GM19438 (cell line): ENCODE results near the gene EFS.

Experiments
- ATAC-seq: cut with Tn5 transposase; IDR thresholded peaks from one replicate; pipeline ENCODE4 v1.9.1; 2021; ENCODE audit warnings: low read depth; ENCODE audit not compliant: unreplicated experiment

Gene EFS

DNA sequence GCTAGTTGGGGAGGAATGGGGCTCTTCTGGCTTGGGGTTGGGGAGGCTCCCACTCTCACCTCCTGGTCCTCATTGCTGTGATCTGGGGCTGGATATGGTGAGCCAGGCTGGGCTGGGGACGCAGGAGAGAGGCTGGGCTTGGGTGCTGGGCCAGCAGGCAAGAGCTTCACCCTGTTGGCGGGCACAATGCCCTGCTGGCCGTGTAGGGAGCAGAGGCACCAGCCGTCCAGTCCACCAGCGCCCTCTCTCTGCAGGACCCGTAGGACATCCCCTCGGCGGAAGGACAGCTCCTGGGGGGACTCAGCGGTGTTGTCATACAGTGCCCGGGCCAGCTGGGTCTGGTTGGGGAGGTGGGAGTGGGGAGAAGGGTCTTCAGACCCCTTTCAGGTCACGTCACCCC is 4.5 kb downstream of the EFS start:
- ATAC-seq: no peak

DNA sequence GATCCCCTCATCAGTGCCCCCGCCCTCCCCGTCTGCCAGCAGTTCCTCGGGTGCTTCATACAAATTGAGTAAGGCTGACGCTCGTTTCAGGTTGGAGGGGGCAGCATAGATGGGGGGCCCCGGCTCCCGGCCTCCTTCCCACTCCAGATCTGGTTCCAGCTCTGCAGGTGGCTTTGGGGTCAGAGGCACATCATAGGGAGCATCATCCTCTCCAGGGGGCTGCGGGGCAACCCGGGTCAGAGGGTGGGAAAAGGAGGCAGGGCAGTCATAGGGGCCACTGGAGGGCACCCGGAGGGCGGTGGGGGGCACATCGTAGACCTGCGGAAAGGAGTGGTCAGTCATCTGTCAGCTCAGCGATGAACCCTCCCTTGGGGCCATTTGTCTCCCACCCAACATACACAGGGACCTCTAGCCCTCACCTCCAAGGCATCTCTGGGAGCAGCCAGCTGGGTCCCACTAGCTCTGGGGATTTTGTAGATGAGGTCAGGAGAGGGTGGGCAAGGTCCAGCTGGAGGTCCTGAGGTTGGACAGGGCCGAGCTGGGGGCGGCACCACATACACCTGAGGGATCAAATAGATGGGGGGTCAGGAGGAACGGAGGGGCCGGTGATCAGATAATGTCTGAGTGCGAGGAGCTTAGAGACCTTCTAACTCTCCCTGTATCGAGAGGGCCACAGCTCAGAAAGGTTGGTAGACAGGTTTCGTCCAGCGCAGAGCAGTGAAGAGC is 5.1 kb downstream of the EFS start:
- no peak for ATAC-seq

DNA sequence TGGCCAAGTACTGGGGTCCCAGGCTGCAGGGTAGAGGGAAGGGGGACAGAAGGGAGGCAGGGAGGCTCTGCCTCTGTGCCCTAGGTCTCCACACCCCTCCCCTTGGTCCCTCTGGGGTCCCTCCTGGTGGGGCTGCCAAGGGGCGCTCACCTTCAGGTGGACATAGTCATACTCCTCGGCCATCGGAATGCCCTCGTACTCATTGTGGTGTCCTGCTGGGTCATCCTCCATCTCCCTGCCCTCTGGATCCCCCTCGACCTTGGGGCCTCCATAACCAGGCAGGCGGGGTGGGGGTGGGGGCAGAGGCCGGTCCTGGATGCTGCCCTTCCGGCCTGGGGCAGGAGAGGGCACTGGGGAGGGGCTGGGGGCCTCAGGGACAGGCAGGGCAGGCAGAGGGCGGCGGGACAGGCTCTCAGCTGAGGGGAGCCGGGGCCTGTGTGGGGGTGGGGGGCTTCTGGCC is 5.8 kb downstream of the EFS start:
- no peak for ATAC-seq

- no peak for ATAC-seq
These were observed 6.3 kb downstream of the EFS start for GRCh38 chr14:23358553-23359166.

GRCh38 chr14:23358042-23358441 is 6.9 kb downstream of the EFS start:
- ATAC-seq: no peak

DNA sequence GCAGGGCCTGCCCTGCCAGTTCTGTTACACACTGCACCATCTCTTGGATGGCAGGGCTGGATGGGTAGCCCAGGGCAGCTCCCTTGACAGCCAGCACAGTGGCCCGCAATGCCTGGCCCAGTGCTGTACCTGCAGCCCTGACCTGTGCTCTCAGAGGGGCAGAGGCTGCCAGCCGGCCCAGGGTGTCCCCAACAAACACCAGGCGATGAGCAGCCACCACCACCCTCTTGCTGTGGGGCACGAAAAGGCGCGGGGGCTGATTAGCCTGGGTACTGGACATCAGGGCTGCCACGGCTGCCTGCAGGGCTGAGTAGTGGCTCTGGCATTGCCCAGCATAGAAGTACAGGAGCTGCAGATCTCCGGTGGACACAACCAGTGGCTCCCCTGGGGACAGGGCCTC is 7.7 kb downstream of the EFS start:
- no peak for ATAC-seq

- ATAC-seq: no peak
These were observed 8.3 kb downstream of the EFS start for GRCh38 chr14:23356662-23357061.

DNA sequence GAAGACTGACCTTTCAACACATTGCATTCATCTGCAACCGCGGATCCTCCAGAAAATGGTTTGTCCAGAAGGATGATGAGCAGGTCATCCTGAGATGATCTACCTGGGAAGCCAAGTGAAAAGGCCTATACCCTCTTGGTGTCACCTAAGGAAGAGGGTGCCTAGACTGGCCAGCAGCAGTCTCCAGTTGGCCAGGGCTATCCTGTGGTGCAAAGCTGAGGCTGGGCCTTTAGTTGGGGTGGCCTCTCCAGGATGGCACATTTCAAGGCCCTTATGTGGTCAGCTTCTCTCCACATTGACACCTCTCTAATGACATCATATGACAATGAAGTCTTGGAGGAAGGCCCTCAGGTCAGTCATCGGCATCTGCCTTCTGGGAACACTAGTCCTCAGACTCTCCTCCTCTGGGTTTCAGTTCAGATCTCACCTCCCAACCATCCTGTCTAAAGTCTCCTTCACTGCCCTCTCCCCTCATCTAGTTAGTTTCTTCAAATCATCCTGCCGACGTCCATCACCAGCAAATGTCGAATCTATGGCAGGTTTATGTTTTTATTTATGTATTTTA is 9.0 kb downstream of the EFS start:
- no peak for ATAC-seq

GRCh38 chr14:23354990-23355389 is 10.0 kb downstream of the EFS start:
- ATAC-seq: no peak

DNA sequence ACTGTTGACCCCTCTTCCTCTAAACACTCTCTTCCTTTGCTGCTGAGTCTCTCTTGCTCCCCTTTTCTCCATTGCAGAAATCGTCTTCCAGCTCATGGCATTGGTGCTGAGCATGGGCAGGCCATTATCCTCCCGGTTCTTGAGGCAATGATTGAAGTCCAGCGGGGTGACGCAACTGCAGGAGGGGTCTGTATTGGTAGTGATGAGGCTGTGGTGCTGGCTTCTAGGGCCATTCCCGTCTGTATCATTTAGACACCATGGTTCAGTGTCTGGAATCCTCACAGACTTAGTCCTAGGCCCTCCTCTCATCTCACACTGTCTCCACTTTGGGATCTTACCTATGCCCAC is 11.6 kb downstream of the EFS start:
- ATAC-seq: no peak

DNA sequence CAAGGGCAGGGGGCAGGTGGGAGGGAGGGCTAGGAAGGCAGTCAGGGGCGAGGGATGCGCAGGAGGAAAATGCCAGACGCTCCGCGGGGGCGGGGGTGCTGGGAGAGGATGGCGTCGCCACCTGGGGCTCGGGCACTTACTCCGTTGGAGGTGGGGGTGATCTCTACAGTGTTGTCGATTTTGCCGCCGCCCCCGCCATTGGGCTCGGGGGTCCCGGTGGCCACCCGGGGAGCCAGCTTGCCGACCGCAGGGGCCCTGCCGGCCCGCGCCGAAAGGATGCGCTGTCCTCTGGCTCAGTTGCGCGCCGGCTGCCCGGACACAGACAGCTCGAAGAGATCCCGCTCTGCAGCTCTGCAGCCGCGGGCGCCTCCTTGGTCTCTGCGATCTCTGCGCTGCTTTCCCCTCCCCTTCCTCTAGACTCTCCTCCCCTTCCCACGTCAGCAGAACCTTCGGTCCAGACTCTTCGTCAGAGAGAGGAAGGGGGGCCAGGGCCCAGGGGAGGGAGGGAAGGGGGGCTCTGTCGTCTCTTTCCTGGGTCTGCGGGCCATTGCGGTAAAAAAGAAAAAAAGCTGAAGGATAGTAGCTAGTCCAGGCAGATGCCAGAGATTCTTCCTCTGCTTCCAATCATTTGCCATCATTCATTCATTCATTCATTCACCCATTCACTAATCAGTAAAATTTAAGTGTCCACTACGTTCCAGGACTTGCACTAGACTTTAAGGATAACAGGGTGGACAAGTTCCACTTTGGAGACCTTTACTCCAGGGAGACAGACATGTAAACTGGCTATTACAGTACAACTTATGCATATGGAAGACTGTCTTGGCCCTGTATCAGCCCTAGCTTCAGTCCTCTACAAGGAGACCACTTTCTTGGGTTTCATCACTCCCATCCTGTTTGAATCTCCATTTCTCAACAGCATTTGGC is 12.2 kb downstream of the EFS start, which contains the start of gene SLC22A17:
TSS of gene SLC22A17 (minus strand) at position 382 of the 927 bp plus-strand sequence.
- no peak for ATAC-seq

DNA sequence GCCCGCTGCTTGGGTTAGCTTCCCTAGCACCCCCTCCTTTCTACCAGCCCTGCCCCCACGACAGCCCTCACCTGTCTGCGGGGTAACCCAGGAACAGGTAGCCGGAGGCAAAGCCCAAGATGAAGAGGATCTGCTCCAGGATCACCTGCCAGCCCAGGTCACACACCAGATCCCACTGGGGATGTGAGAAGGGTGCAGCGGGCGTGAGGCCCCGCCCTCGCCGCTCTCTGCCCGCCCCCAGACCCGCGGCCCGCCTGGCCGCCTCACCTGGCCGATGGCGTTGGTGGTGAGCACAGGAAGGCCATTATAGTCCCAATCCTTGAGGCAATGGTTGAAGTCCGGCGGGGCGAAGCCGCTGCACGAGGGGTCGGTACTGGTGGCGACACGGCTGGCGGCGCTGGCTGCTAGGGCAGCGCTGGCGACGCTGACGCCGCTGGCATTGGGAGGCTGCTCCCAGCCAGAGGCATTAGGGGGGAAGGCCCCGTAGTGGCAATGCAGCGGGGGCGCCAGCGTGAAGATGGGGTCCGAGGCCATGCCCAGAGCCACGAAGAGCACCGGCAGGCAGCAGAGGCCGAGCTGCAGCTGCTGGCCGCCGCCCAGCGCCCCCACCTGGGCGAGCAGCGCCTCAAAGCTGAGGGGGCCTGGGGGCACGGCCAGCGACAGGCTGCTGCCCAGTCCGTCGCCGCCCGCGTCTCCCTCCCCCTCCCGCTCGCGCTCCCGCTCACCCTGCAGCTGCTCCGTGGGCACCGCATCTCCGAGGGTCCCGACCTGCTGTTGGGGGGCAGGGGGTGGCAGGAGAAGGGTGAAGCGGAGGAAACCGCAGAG is 13.1 kb downstream of the EFS start:
- no peak for ATAC-seq

DNA sequence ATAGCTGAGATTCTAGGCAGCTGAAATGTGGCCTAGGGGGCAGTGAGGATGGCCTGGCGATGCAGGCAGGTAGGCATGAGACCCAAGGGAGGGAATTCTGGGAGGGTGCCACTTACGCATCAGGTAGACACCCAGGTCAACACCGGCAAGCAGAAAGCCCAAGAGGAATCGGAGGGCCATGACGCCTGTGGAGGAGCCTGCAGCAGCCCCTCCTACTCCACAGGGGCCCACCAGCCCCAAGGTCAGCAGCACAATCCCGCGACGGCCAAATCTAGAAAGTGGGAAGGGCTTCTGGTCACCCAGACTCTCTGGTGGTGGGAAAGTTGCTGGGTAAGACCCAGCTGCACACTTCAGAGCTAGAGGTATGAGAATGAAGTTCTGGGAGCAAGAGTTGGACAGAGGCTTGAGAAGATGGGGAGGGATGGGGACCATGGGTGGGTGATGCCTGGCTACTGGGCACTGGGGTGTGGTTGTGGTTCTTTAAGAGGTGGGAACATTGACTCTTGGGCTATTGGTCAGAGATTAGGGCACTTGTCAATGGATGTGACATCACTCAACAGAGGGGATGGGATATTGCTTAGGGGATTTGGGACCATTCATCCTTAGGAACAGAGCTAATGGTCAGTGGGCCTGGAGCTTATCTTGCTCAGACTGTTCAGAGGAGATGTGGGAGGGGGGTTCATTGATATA is 15.7 kb downstream of the EFS start:
- no peak for ATAC-seq

DNA sequence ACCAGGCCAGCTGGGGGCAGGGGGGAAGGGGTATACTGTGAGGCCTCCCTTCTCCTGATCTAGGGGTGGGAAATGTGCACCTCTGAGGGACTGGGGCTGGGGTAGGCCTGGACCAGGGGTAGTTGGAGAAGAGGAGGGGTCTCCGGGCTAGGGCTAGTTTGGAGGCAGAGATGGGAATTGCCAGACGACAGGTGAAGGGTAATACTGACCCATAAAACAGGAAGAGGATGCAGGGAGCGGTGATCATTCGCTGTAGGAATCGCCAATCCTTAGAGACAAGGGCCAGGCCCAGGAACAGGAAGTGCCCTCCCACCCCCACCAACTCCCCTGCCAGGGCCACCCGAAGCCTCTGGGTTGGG is 16.7 kb downstream of the EFS start:
- ATAC-seq: no peak

GRCh38 chr14:23347406-23348296 is 17.3 kb downstream of the EFS start:
- ATAC-seq: no peak

GRCh38 chr14:23346693-23347405 is 18.1 kb downstream of the EFS start:
- no peak for ATAC-seq

GRCh38 chr14:23345987-23346692 is 18.8 kb downstream of the EFS start:
- no peak for ATAC-seq
